Left lung (tissue), 10 donors: ENCODE results near the gene ZBTB24. TPM values are rescaled to one million over a fixed set of nuclear protein-coding genes. Genes with fewer than 3 reads are reported as not detected.
A peak's percentile ranks its signal among the peaks of the same experiment; 100 is the strongest.

Source experiments
- ATAC-seq: fragments of 200-7000 bp; cut with Tn5 transposase; one replicate; pipeline ENCODE4 v1.9.1; 2020; ENCODE audit warnings: moderate library complexity
- DNase-seq, 4 donors: peaks; one replicate each; pipeline ENCODE4 v3.0.0-alpha.2; 2013 to 2020
- H3K27ac ChIP-seq, 2 donors: fragments of 200-600 bp; sonication (generic) in 1 of 2; one replicate each; pipeline versions ENCODE4 v1.5.0 to v1.8.0; 2020 to 2021
- H3K27me3 ChIP-seq, 2 donors: fragments of 200-600 bp; sonication (generic) in 1 of 2; one replicate each; pipeline versions ENCODE4 v1.5.0 to v1.8.0; 2020 to 2021
- H3K36me3 ChIP-seq, 2 donors: fragments of 200-600 bp; sonication (generic) in 1 of 2; one replicate each; pipeline versions ENCODE4 v1.5.0 to v1.8.0; 2020 to 2021
- H3K4me1 ChIP-seq, 2 donors: fragments of 200-600 bp; one replicate each; pipeline ENCODE4 v1.8.0; 2021
- H3K4me3 ChIP-seq, 2 donors: fragments of 200-600 bp; sonication (generic) in 1 of 2; one replicate each; pipeline versions ENCODE4 v1.5.0 to v1.8.0; 2020 to 2021; ENCODE audit warnings: mild to moderate bottlenecking in 1 of 2
- H3K9me3 ChIP-seq, 2 donors: fragments of 200-600 bp; sonication (generic) in 1 of 2; one replicate each; pipeline versions ENCODE4 v1.5.0 to v1.8.0; 2020 to 2021
- CTCF ChIP-seq, 2 donors: fragments of 200-600 bp; sonication (generic) in 1 of 2; IDR thresholded peaks; one replicate each; pipeline versions ENCODE4 v1.5.0 to v1.8.0; 2021; ENCODE audit warnings: antibody characterized with exemption in 2 of 2
- intact Hi-C, 2 donors: fragments of 100-400 bp; cut with DNase I; formaldehyde crosslinking; loops; one replicate each; pipeline versions ENCODE4 v1.11.2 to v1.14.2; 2022
- polyA plus RNA-seq, 6 donors: library from polyadenylated mRNA; unstranded; fragments of 120-200 nt; gene quantifications; one replicate each; pipeline ENCODE4 v1.2.1, GENCODE V29; 2013; ENCODE audit not compliant: insufficient read length in 6 of 6
- total RNA-seq, 2 donors: library from RNA; stranded (reverse); fragmentation: NEBNext Ultra II Directional; extraction: Animal tissue kit (Norgen Biotek cat#: 25700); gene quantifications; one replicate each; pipeline ENCODE4 v1.2.1, GENCODE V29; 2021
- donor health status: DM: no; HTN: yes; CAD: no.
- donor health status: DM: no; HTN: no; CAD: no.

ZBTB24 gene
- total and polyA plus RNA-seq, 8 donors: 7.3 to 14.5 (median 13.6) TPM

GRCh38 chr6:109440331-109441068, 42.5 kb downstream of the ZBTB24 start, which contains the start of the genes PPIL6 and SMPD2:
Gene PPIL6, minus strand, starts transcription at chr6:109440628. Its CDS starts 38 bp downstream, at chr6:109440590.
Gene SMPD2, plus strand, starts transcription at chr6:109440724. Its CDS starts 398 bp downstream, at chr6:109441122.
- DNase-seq (peak; percentile 89 to 97 (median 95)), ATAC-seq (peak; percentile 91)
- Histone ChIP-seq H3K4me1 (peaks cover 12 to 22% of the 10 kb centered on the region in 2 donors), H3K4me3 (peak within 1 kb of the TSS; percentile 76 to 79), H3K36me3 (peaks cover 0 to 33% of the 10 kb centered on the region in 2 donors), H3K27ac (peak within 1 kb of the TSS; percentile 90 to 95), H3K27me3 (no peaks in the 10 kb centered on the region), H3K9me3 (no peaks in the 10 kb centered on the region)
- no peak for TF ChIP-seq CTCF (IDR thresholded peaks at IDR 0.05)
- intact Hi-C loops: no loop called here

- intact Hi-C loops: no loop called here
- no peaks in the 10 kb centered on the region for H3K36me3 ChIP-seq
- no peak overlapping the region for H3K4me3 ChIP-seq
- no peak for ATAC-seq
- H3K27me3 ChIP-seq: no peaks in the 10 kb centered on the region
- H3K27ac ChIP-seq: no peak overlapping the region
- H3K4me1 ChIP-seq: peaks cover 4% of the 10 kb centered on the region in 2 donors
- no peaks in the 10 kb centered on the region for H3K9me3 ChIP-seq
- no peak for TF ChIP-seq CTCF (IDR thresholded peaks at IDR 0.05)
- no peak for DNase-seq
These were observed 47.0 kb downstream of the ZBTB24 start for GRCh38 chr6:109436041-109436440.

DNA sequence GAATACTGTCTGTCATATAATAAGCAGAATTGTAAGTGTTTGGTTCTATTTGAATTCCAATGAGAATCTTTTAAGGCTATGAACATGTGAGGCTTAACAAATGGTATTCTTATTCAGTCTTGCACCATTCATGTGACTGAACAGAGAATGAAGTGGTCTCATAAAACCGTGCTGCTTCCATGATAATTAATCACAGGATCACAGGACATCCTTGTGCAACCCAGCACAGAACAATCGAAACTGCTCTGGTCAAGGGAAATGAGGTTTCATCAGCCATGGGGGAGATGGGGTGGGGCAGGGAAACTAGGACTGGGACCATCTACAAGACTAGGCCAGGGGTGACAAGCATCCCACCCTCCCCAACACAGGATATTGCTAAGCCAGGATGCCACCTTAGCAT, 48.6 kb downstream of the ZBTB24 start:
- no peak for TF ChIP-seq CTCF (IDR thresholded peaks at IDR 0.05)

GRCh38 chr6:109429496-109429895, 53.5 kb downstream of the ZBTB24 start:
- intact Hi-C loops: no loop called here
- Histone ChIP-seq H3K36me3 (no peaks in the 10 kb centered on the region), H3K27ac (no peak overlapping the region), H3K27me3 (no peaks in the 10 kb centered on the region), H3K4me1 (no peaks in the 10 kb centered on the region), H3K9me3 (no peaks in the 10 kb centered on the region), H3K4me3 (no peak overlapping the region)
- DNase-seq (no peak), ATAC-seq (no peak)
- no peak for TF ChIP-seq CTCF (IDR thresholded peaks at IDR 0.05)

More for the DNA sequence above, 48.6 kb downstream of the ZBTB24 start:
- no peak for DNase-seq
- H3K27me3 ChIP-seq: no peaks in the 10 kb centered on the region
- no peak overlapping the region for H3K4me3 ChIP-seq
- no peaks in the 10 kb centered on the region for H3K9me3 ChIP-seq
- no peaks in the 10 kb centered on the region for H3K4me1 ChIP-seq
- intact Hi-C loops: no loop called here
- H3K27ac ChIP-seq: no peak overlapping the region
- ATAC-seq: no peak
- no peaks in the 10 kb centered on the region for H3K36me3 ChIP-seq

- H3K4me1 ChIP-seq: no peaks in the 10 kb centered on the region
- TF ChIP-seq CTCF (IDR thresholded peaks at IDR 0.05): no peak
- no peaks in the 10 kb centered on the region for H3K27me3 ChIP-seq
- H3K36me3 ChIP-seq: no peaks in the 10 kb centered on the region
- H3K9me3 ChIP-seq: no peaks in the 10 kb centered on the region
- DNase-seq (peak in 2 of 4 donors; percentile 31 to 63), ATAC-seq (peak; percentile 53)
- H3K4me3 ChIP-seq: no peak overlapping the region
- intact Hi-C loops: no loop called here
- H3K27ac ChIP-seq: no peak overlapping the region
These were observed 54.0 kb downstream of the ZBTB24 start for GRCh38 chr6:109428889-109429477.
